H1 (cell line): ENCODE results near the gene HELQ. TPM values are rescaled to one million over a fixed set of nuclear protein-coding genes. Genes with fewer than 3 reads are reported as not detected.
A peak's percentile ranks its signal among the peaks of the same experiment; 100 is the strongest.

Experiments used
- CTCF ChIA-PET: fragments of 300-600 bp; sonication (Branson Sonifier 250); formaldehyde crosslinking; loops from one replicate; lab custom pipeline; 2021; ENCODE audit not compliant: partially characterized antibody; lab: Charles Lee
- POLR2A ChIA-PET: fragments of 300-600 bp; sonication (Branson Sonifier 250); formaldehyde crosslinking; loops from one replicate; lab custom pipeline; 2021; ENCODE audit warnings: inconsistent platforms; ENCODE audit not compliant: partially characterized antibody; lab: Charles Lee
- DNase-seq, 2 experiments: peaks; one replicate each; pipeline versions ENCODE4 v3.0.0 to v3.0.0-alpha.2; 2010 to 2022; ENCODE audit warnings: low spot score in 2 of 2, low read depth in 1 of 2, mixed read lengths in 1 of 2
- FAIRE-seq: peaks from 2 replicates; lab custom pipeline; 2011; peaks lifted over from hg19 to GRCh38; lab: Jason Lieb, UNC
- H2AFZ ChIP-seq: 2 replicates; pipeline ENCODE4 v1.8.1; 2012; ENCODE audit warnings: low read length, inconsistent platforms
- H2AK5ac ChIP-seq: 2 replicates; pipeline ENCODE4 v1.6.1; 2013; ENCODE audit warnings: low read depth, low read length
- H2BK120ac ChIP-seq: replicated peaks from 2 replicates; pipeline ENCODE3; 2013; ENCODE audit warnings: low read depth, low read length, inconsistent platforms
- H2BK12ac ChIP-seq: 2 replicates; pipeline ENCODE4 v1.6.1; 2013; ENCODE audit warnings: low read depth, low read length
- H2BK15ac ChIP-seq: 2 replicates; pipeline ENCODE4 v1.6.1; 2013; ENCODE audit warnings: low read length
- H2BK20ac ChIP-seq: 2 replicates; pipeline ENCODE4 v1.6.1; 2013; ENCODE audit warnings: low read length
- H2BK5ac ChIP-seq: 2 replicates; pipeline ENCODE4 v1.6.1; 2013; ENCODE audit warnings: low read depth, low read length
- H3K14ac ChIP-seq: 2 replicates; pipeline ENCODE4 v1.6.1; 2013; ENCODE audit warnings: inconsistent platforms; ENCODE audit not compliant: insufficient read length
- H3K18ac ChIP-seq: 2 replicates; pipeline ENCODE4 v1.6.1; 2013; ENCODE audit warnings: low read length; ENCODE audit errors: extremely low read depth
- H3K23ac ChIP-seq: 2 replicates; pipeline ENCODE4 v1.6.1; 2013; ENCODE audit warnings: inconsistent platforms; ENCODE audit not compliant: insufficient read length
- H3K23me2 ChIP-seq: 2 replicates; pipeline ENCODE4 v1.6.1; 2013; ENCODE audit warnings: low read depth, low read length
- H3K27ac ChIP-seq: 2 replicates; pipeline ENCODE4 v1.6.1; 2011; ENCODE audit warnings: low read depth, low read length, inconsistent platforms
- H3K27me3 ChIP-seq, 4 experiments: replicated peaks in 1 of 4; 1 replicate in 1 of 4; 2 replicates in 3 of 4; pipeline versions ENCODE4 v1.6.1 to v1.8.1; 2011 to 2013; ENCODE audit warnings: low read length in 3 of 4, mild to moderate bottlenecking in 3 of 4, inconsistent platforms in 2 of 4, mixed read lengths in 2 of 4, moderate library complexity in 1 of 4; ENCODE audit not compliant: control insufficient read depth in 3 of 4, insufficient read depth in 3 of 4; ENCODE audit errors: extremely low read depth in 1 of 4
- H3K36me3 ChIP-seq, 4 experiments: 2 replicates each; pipeline versions ENCODE4 v1.6.1 to v1.8.1; 2011 to 2013; ENCODE audit warnings: mild to moderate bottlenecking in 4 of 4, low read length in 3 of 4, moderate library complexity in 2 of 4, control low read depth in 1 of 4, inconsistent platforms in 1 of 4; ENCODE audit not compliant: insufficient read depth in 4 of 4, control insufficient read depth in 2 of 4
- H3K4ac ChIP-seq: replicated peaks from 2 replicates; pipeline ENCODE3; 2013; ENCODE audit warnings: low read length, low read depth, mixed read lengths, inconsistent platforms; ENCODE audit not compliant: insufficient read length
- H3K4me1 ChIP-seq, 4 experiments: replicated peaks in 1 of 4; 1 replicate in 1 of 4; 2 replicates in 3 of 4; pipeline versions ENCODE4 v1.6.1 to v1.8.1; 2011 to 2013; ENCODE audit warnings: low read length in 3 of 4, inconsistent platforms in 2 of 4, mixed read lengths in 1 of 4; ENCODE audit not compliant: insufficient read depth in 4 of 4, control insufficient read depth in 3 of 4
- H3K4me2 ChIP-seq, 2 experiments: 2 replicates each; pipeline versions ENCODE4 v1.6.1 to v1.8.1; 2011 to 2013; ENCODE audit warnings: low read depth in 2 of 2, low read length in 2 of 2, control low read depth in 1 of 2, inconsistent platforms in 1 of 2, mild to moderate bottlenecking in 1 of 2; ENCODE audit not compliant: insufficient read depth in 1 of 2
- H3K4me3 ChIP-seq, 4 experiments: fragments of 200-600, 300-600 bp in 1 of 4; sonication (generic), shearing (Covaris generic), sonication (Bioruptor Twin) in 1 of 4; 2 replicates each; pipeline versions ENCODE4 v1.5.1 to v1.8.1; 2011 to 2016; ENCODE audit warnings: low read length in 4 of 4, low read depth in 3 of 4, control low read depth in 2 of 4, inconsistent platforms in 2 of 4, mild to moderate bottlenecking in 2 of 4, mixed read lengths in 1 of 4, moderate library complexity in 1 of 4; ENCODE audit not compliant: insufficient read depth in 2 of 4; ENCODE audit errors: extremely low read depth in 1 of 4
- H3K56ac ChIP-seq: replicated peaks from 2 replicates; pipeline ENCODE3; 2013; ENCODE audit warnings: low read depth, mild to moderate bottlenecking, mixed read lengths, low read length, inconsistent platforms; ENCODE audit not compliant: insufficient read length
- H3K79me1 ChIP-seq: 2 replicates; pipeline ENCODE4 v1.6.1; 2013; ENCODE audit warnings: low read depth, low read length, control low read depth
- H3K79me2 ChIP-seq, 2 experiments: 2 replicates each; pipeline versions ENCODE4 v1.6.1 to v1.8.1; 2012 to 2013; ENCODE audit warnings: low read length in 2 of 2, mild to moderate bottlenecking in 2 of 2, inconsistent platforms in 1 of 2; ENCODE audit not compliant: insufficient read depth in 2 of 2, control insufficient read depth in 1 of 2
- H3K9ac ChIP-seq, 4 experiments: replicated peaks in 1 of 4; 1 replicate in 1 of 4; 2 replicates in 3 of 4; pipeline versions ENCODE4 v1.6.1 to v1.8.1; 2011 to 2013; ENCODE audit warnings: low read depth in 3 of 4, low read length in 3 of 4, control low read depth in 2 of 4, mild to moderate bottlenecking in 2 of 4, moderate library complexity in 2 of 4, inconsistent platforms in 1 of 4; ENCODE audit errors: extremely low read depth in 1 of 4
- H3K9me3 ChIP-seq, 2 experiments: 2 replicates each; pipeline versions ENCODE4 v1.6.1 to v1.8.1; 2012 to 2013; ENCODE audit warnings: mild to moderate bottlenecking in 2 of 2, moderate library complexity in 2 of 2, control low read depth in 1 of 2, inconsistent platforms in 1 of 2, low read depth in 1 of 2, low read length in 1 of 2, mixed read lengths in 1 of 2; ENCODE audit not compliant: insufficient read depth in 2 of 2
- H4K20me1 ChIP-seq, 2 experiments: replicated peaks in 1 of 2; 2 replicates each; pipeline versions ENCODE3 to v1.8.1; 2011 to 2013; ENCODE audit warnings: inconsistent platforms in 2 of 2, low read length in 2 of 2, mild to moderate bottlenecking in 1 of 2; ENCODE audit not compliant: insufficient read depth in 2 of 2, control insufficient read depth in 1 of 2
- H4K5ac ChIP-seq: 2 replicates; pipeline ENCODE4 v1.6.1; 2013; ENCODE audit warnings: low read length, low read depth, mixed read lengths, inconsistent platforms; ENCODE audit not compliant: insufficient read length
- H4K8ac ChIP-seq: 2 replicates; pipeline ENCODE4 v1.8.0; 2013; ENCODE audit warnings: mild to moderate bottlenecking, moderate library complexity, low read length, inconsistent platforms; ENCODE audit not compliant: insufficient read depth; ENCODE audit errors: extremely low read depth
- H4K91ac ChIP-seq: replicated peaks from 2 replicates; pipeline ENCODE3; 2013; ENCODE audit warnings: low read length, mixed read lengths, inconsistent platforms; ENCODE audit not compliant: insufficient read length
- RAD21 ChIP-seq, 2 experiments: IDR thresholded peaks in 1 of 2; conservative IDR thresholded peaks in 1 of 2; 2 replicates each; pipeline ENCODE4 v1.6.1; 2011; ENCODE audit warnings: low read depth in 2 of 2, low read length in 2 of 2, improper control_type of control experiment in 1 of 2, inconsistent platforms in 1 of 2, mild to moderate bottlenecking in 1 of 2, moderate library complexity in 1 of 2
- SP4 ChIP-seq: IDR thresholded peaks from 2 replicates; pipeline ENCODE4 v1.6.1; 2012; ENCODE audit warnings: low read length, inconsistent platforms
- whole genome bisulfite sequencing, 2 experiments: shearing (Covaris generic) in 1 of 2; methylation state at CpG; one replicate each; pipeline versions ENCODE4 v1.1.6 to v1.1.7; 2013 to 2015; ENCODE audit warnings: low lambda C conversion rate in 2 of 2, mixed read lengths in 2 of 2, inconsistent platforms in 1 of 2, low coverage in 1 of 2, missing lambda C conversion rate in 1 of 2; ENCODE audit not compliant: insufficient replicate concordance in 2 of 2, insufficient coverage in 1 of 2, insufficient read length in 1 of 2; ENCODE audit errors: extremely low coverage in 1 of 2, missing lambda C conversion rate in 1 of 2; 5-methylcytosine and 5-hydroxymethylcytosine counted together
- polyA plus RNA-seq, 7 experiments: library from polyadenylated mRNA; depleted of rRNA in 3 of 7; stranded (reverse) in 5 of 7; unstranded in 2 of 7; fragments of >200 nt in 5 of 7; fragments of 200-250 nt in 2 of 7; gene quantifications; 1 replicate in 5 of 7; 2 replicates in 1 of 7; 4 replicates in 1 of 7; pipeline versions ENCODE4 v1.2.1 to v1.2.3, GENCODE V29; 2011 to 2013; ENCODE audit warnings: missing spikeins in 2 of 7, mixed read lengths in 2 of 7
- total RNA-seq: library from RNA; stranded (reverse); fragmentation: NEBNext Ultra II Directional; extraction: Animal tissue kit (Norgen Biotek cat#: 25700); gene quantifications from 2 replicates; pipeline ENCODE4 v1.2.1, GENCODE V29; 2021

HELQ gene
- total and polyA plus RNA-seq, 2 of the 8 experiments (the other 6 are each of a cell fraction or from before 2014, with no cell fraction given): 4.7 to 9.0 TPM

GRCh38 chr4:83369831-83370639 is 85.6 kb downstream of the HELQ start:
- H4K91ac ChIP-seq: no peak overlapping the region
- H3K23ac ChIP-seq: no peak overlapping the region
- H3K4me2 ChIP-seq: no peak overlapping the region
- FAIRE-seq: no peak
- H4K8ac ChIP-seq: no peak overlapping the region
- TF ChIP-seq RAD21 (IDR thresholded peaks at IDR 0.05 in 1 of 2, conservative IDR thresholded peaks at IDR 0.05 in 1 of 2; ENCODE audit: low read depth in 2 of 2, low read length in 2 of 2) (peak; percentile 23 to 37; a peak in 3 of 4 replicates), SP4 (no peak)
- H3K4me3 ChIP-seq: no peak overlapping the region
- H3K9me3 ChIP-seq: no peaks in the 10 kb centered on the region
- no peaks in the 10 kb centered on the region for H3K4me1 ChIP-seq
- H2BK20ac ChIP-seq: no peak overlapping the region
- WGBS, 2 experiments: 78% methylated on average over 4 of the region's 4 CpGs; no CpG with 5 or more reads in 1 of the 2 experiments
- H3K79me2 ChIP-seq: no peaks in the 10 kb centered on the region
- H3K9ac ChIP-seq: no peak overlapping the region
- H3K14ac ChIP-seq: no peak overlapping the region
- H3K56ac ChIP-seq: no peak overlapping the region
- no peak overlapping the region for H3K18ac ChIP-seq
- no peak overlapping the region for H4K5ac ChIP-seq
- H2BK12ac ChIP-seq: no peak overlapping the region
- DNase-seq: no peak
- H2BK5ac ChIP-seq: no peak overlapping the region
- CTCF ChIA-PET: interaction anchor here (0.9 to 2.1 kb wide), 3 partner anchors 20 to 122 kb away, joined by 3 to 5 read pairs (median 4); no protein-coding TSS in a partner anchor
- no peak overlapping the region for H2AFZ ChIP-seq
- POLR2A ChIA-PET: no interaction called here
- no peak overlapping the region for H2BK15ac ChIP-seq
- no peak overlapping the region for H2AK5ac ChIP-seq
- no peak overlapping the region for H3K4ac ChIP-seq
- H3K27me3 ChIP-seq: no peaks in the 10 kb centered on the region; a peak in 2 of 7 replicates
- no peaks in the 10 kb centered on the region for H3K23me2 ChIP-seq
- H3K79me1 ChIP-seq: no peaks in the 10 kb centered on the region; the same call in 1 of the 2 replicates
- H3K27ac ChIP-seq: no peak overlapping the region
- H3K36me3 ChIP-seq: no peaks in the 10 kb centered on the region
- H2BK120ac ChIP-seq: no peak overlapping the region
- H4K20me1 ChIP-seq: no peaks in the 10 kb centered on the region
